ENCODE data around the gene STK26.

STK26 gene

DNA sequence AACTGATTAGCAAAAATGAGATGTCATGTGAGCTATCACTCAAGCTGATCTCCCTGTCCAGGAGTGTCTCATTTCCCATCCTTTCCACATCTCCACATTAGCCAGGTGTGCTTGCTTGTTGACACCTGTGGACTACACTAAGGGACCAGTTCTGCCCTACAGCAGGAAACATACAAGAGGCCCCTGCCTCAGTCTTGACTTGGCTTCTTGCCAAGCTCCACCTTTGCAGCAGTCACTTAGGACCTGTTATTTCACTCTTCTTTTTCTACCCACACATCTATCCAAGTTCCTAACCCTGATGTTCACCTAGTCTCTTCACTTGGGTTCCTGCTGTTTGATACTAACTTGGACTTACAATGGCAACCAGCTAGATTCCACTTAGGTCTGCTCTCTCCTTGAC is 91.5 kb downstream of the STK26 start:
- no peak overlapping the region for H3K4me3 ChIP-seq (ENCODE audit: low read depth in 1 of 5, low read length in 5 of 5)
- no peaks in the 10 kb centered on the region for H3K36me3 ChIP-seq (ENCODE audit: control insufficient read depth in 5 of 5, insufficient read depth in 5 of 5, low read length in 5 of 5)
- H3K9ac ChIP-seq (ENCODE audit: low read length in 5 of 5) = no peak overlapping the region
- no peaks in the 10 kb centered on the region for H3K4me1 ChIP-seq (ENCODE audit: control insufficient read depth in 5 of 5, insufficient read depth in 5 of 5, low read length in 5 of 5)
- H3K9me3 ChIP-seq (ENCODE audit: control insufficient read depth in 5 of 5, low read length in 5 of 5) = no peaks in the 10 kb centered on the region
- peaks cover 3 to 19% (median 8%) of the 10 kb centered on the region in 5 donors for H3K27me3 ChIP-seq (ENCODE audit: control insufficient read depth in 5 of 5, insufficient read depth in 4 of 5, low read length in 5 of 5)
- H3K27ac ChIP-seq (ENCODE audit: low read depth, low read length) = no peak overlapping the region

DNA sequence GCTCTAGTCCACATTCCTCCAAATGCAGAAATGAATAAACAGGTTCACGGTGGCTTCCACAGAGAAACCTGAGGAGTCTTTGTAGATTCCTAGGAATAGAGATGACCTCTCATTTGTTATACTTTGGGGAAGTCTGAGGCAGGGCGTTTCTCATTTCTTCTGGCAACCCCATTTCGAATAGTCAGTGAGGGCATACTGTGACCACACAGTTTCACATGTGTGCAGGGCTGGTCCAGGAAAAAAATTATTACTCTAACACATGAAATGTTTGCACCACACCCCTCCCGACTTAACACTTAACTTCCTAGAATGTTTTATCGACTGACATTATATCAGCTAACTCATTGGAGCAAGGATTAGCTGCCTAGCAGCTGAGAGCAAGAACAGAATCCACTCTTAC is 92.7 kb downstream of the STK26 start:
- peaks cover 0 to 6% (median 1%) of the 10 kb centered on the region in 5 donors for H3K9me3 ChIP-seq (ENCODE audit: control insufficient read depth in 5 of 5, low read length in 5 of 5)
- H3K27ac ChIP-seq (ENCODE audit: low read depth, low read length) = no peak overlapping the region
- H3K27me3 ChIP-seq (ENCODE audit: control insufficient read depth in 5 of 5, insufficient read depth in 4 of 5, low read length in 5 of 5) = peaks cover 3 to 18% (median 9%) of the 10 kb centered on the region in 5 donors
- H3K4me1 ChIP-seq (ENCODE audit: control insufficient read depth in 5 of 5, insufficient read depth in 5 of 5, low read length in 5 of 5) = no peaks in the 10 kb centered on the region
- H3K4me3 ChIP-seq (ENCODE audit: low read depth in 1 of 5, low read length in 5 of 5) = no peak overlapping the region
- no peak overlapping the region for H3K9ac ChIP-seq (ENCODE audit: low read length in 5 of 5)
- no peaks in the 10 kb centered on the region for H3K36me3 ChIP-seq (ENCODE audit: control insufficient read depth in 5 of 5, insufficient read depth in 5 of 5, low read length in 5 of 5)

DNA sequence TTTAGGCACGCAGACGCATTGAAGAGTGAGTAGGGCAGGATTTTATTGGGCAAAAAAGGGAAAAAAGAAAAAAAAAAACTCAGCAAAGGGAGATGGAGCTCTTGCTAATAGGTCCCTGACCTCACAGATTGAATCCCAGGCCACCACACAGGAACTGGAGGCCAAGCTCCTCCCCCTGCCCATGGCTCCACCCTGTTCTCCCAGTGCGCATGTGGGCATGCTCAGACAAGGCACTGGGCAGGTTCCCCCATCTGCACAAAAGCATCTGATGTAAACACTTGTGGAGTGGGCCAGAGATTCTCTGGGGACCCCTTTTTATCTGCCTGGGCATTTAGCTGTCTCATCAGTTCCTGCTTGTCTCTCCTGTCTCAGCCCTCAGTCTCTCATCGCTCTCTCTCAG is 95.3 kb downstream of the STK26 start:
- Histone ChIP-seq H3K9me3 (ENCODE audit: control insufficient read depth in 5 of 5, low read length in 5 of 5) (peaks cover 0 to 11% (median 5%) of the 10 kb centered on the region in 5 donors), H3K36me3 (ENCODE audit: control insufficient read depth in 5 of 5, insufficient read depth in 5 of 5, low read length in 5 of 5) (no peaks in the 10 kb centered on the region), H3K27me3 (ENCODE audit: control insufficient read depth in 5 of 5, insufficient read depth in 4 of 5, low read length in 5 of 5) (peaks cover 3 to 17% (median 6%) of the 10 kb centered on the region in 5 donors), H3K4me3 (ENCODE audit: low read depth in 1 of 5, low read length in 5 of 5) (no peak overlapping the region), H3K9ac (ENCODE audit: low read length in 5 of 5) (no peak overlapping the region), H3K4me1 (ENCODE audit: control insufficient read depth in 5 of 5, insufficient read depth in 5 of 5, low read length in 5 of 5) (no peaks in the 10 kb centered on the region), H3K27ac (ENCODE audit: low read depth, low read length) (no peak overlapping the region)

DNA sequence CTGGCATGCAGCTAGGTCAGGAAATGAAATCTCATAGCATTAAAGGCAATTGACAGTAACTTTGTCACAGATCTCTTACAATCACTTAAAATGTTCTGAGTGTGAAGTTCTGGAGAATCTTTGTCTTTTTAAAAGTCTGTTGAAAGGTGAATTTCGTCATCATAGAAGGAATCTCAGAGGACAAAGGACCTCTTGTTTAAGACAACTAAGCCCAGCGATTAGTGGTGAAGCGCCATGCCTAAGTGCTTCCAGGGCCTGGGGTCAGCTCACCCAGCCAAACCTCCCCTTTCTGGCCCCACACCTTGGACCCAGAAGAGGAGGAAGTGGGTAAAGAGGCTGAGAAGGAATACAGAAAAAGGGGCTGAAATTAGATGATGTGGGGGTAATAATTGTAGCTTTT is 96.2 kb downstream of the STK26 start:
- Histone ChIP-seq H3K4me3 (ENCODE audit: low read depth in 1 of 5, low read length in 5 of 5) (no peak overlapping the region), H3K27me3 (ENCODE audit: control insufficient read depth in 5 of 5, insufficient read depth in 4 of 5, low read length in 5 of 5) (peaks cover 3 to 13% (median 6%) of the 10 kb centered on the region in 5 donors), H3K9me3 (ENCODE audit: control insufficient read depth in 5 of 5, low read length in 5 of 5) (peaks cover 0 to 11% (median 5%) of the 10 kb centered on the region in 5 donors), H3K4me1 (ENCODE audit: control insufficient read depth in 5 of 5, insufficient read depth in 5 of 5, low read length in 5 of 5) (no peaks in the 10 kb centered on the region), H3K36me3 (ENCODE audit: control insufficient read depth in 5 of 5, insufficient read depth in 5 of 5, low read length in 5 of 5) (no peaks in the 10 kb centered on the region), H3K27ac (ENCODE audit: low read depth, low read length) (no peak overlapping the region), H3K9ac (ENCODE audit: low read length in 5 of 5) (no peak overlapping the region)

DNA sequence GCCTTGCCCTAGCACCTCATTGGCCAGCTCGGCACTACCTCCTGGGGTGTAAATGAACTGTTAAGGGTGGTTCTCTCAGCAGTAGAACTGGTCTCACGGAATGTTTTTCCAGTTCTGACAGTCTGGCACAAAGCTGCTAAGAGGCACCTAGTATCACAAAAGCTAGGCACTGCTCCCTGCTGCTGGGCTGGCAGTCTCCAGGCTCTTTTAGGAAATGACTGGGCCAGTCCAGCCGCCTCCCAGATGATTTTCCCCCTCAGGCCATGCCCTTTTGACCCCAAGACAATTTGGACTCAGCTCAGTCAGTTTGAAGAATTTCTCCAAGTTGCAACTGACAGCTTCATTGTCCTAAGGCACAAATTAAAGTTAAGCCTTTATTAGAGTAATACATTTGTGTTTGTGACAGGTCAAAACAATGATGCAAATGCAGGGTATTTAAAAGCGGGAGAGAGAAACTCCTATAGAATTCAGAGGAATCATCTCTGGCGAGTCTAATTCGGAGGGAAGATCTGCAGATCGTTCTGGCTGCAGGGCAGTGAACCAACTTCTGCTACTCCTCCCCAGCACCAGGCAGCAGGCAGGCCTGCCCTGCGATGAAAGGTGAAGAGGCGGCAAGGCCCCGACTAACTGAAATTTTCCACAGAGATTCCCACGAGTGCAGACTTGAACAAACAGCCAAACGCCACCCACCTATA is 96.9 kb downstream of the STK26 start:
- Histone ChIP-seq H3K9ac (ENCODE audit: low read length in 5 of 5) (no peak overlapping the region), H3K4me3 (ENCODE audit: low read depth in 1 of 5, low read length in 5 of 5) (no peak overlapping the region), H3K4me1 (ENCODE audit: control insufficient read depth in 5 of 5, insufficient read depth in 5 of 5, low read length in 5 of 5) (no peaks in the 10 kb centered on the region), H3K36me3 (ENCODE audit: control insufficient read depth in 5 of 5, insufficient read depth in 5 of 5, low read length in 5 of 5) (no peaks in the 10 kb centered on the region), H3K27me3 (ENCODE audit: control insufficient read depth in 5 of 5, insufficient read depth in 4 of 5, low read length in 5 of 5) (peaks cover 0 to 18% (median 5%) of the 10 kb centered on the region in 5 donors), H3K27ac (ENCODE audit: low read depth, low read length) (no peak overlapping the region), H3K9me3 (ENCODE audit: control insufficient read depth in 5 of 5, low read length in 5 of 5) (peaks cover 0 to 11% (median 5%) of the 10 kb centered on the region in 5 donors)

DNA sequence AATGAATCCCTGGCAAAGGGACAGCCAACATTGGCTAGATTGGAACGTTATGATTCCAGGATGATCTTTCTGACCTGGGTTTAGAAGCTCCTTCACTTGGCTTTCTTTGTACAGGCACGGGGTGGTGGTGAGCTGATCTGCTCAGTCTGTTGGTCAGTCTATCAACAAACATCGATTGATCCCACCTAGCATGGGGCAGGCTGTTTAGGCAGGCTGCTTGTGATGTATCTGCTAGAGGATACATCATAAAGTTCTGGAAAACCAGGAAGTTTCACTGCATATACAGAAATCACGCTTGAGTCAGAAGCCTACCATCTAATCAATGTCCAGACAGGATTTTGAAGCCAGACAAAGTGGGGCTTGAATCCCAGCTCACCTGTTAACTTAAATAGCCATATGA is 97.8 kb downstream of the STK26 start:
- no peak overlapping the region for H3K27ac ChIP-seq (ENCODE audit: low read depth, low read length)
- no peak overlapping the region for H3K9ac ChIP-seq (ENCODE audit: low read length in 5 of 5)
- H3K9me3 ChIP-seq (ENCODE audit: control insufficient read depth in 5 of 5, low read length in 5 of 5) = peaks cover 0 to 11% (median 5%) of the 10 kb centered on the region in 5 donors
- H3K4me1 ChIP-seq (ENCODE audit: control insufficient read depth in 5 of 5, insufficient read depth in 5 of 5, low read length in 5 of 5) = no peaks in the 10 kb centered on the region
- H3K4me3 ChIP-seq (ENCODE audit: low read depth in 1 of 5, low read length in 5 of 5) = no peak overlapping the region
- peaks cover 2 to 19% (median 5%) of the 10 kb centered on the region in 5 donors for H3K27me3 ChIP-seq (ENCODE audit: control insufficient read depth in 5 of 5, insufficient read depth in 4 of 5, low read length in 5 of 5)
- no peaks in the 10 kb centered on the region for H3K36me3 ChIP-seq (ENCODE audit: control insufficient read depth in 5 of 5, insufficient read depth in 5 of 5, low read length in 5 of 5)

Measured in subcutaneous abdominal adipose tissue (tissue), 5 donors.